GM23338 (cell line): Measurements from ENCODE around the gene LEAP2.

Experiments
- CREB1 ChIP-seq: fragments of 250-450 bp; sonication (Bioruptor Pico); IDR thresholded peaks from 2 replicates; pipeline ENCODE4 v1.5.0; 2020; ENCODE audit warnings: low read depth, mild to moderate bottlenecking, moderate library complexity
- CTCF ChIP-seq, 2 experiments: fragments of 200-600 bp in 1 of 2; sonication (generic) in 1 of 2; conservative IDR thresholded peaks; 2 replicates each; pipeline versions ENCODE4 v1.5.1 to v1.6.1; 2016 to 2017; ENCODE audit warnings: antibody characterized with exemption in 2 of 2, low read depth in 2 of 2, mild to moderate bottlenecking in 2 of 2, moderate library complexity in 1 of 2
- EZH2 ChIP-seq: fragments of 200-600 bp; sonication (generic); IDR thresholded peaks from one replicate; pipeline ENCODE4 v1.8.0; 2017; ENCODE audit warnings: antibody characterized with exemption, mild to moderate bottlenecking, low read depth; ENCODE audit not compliant: unreplicated experiment
- EZH2phosphoT487 ChIP-seq: fragments of 200-600 bp; sonication (generic); IDR thresholded peaks from one replicate; pipeline ENCODE4 v1.8.1; 2018; ENCODE audit warnings: antibody characterized with exemption; ENCODE audit not compliant: unreplicated experiment
- JUNB ChIP-seq: IDR thresholded peaks from one replicate; pipeline ENCODE4 v1.6.1; 2016; ENCODE audit warnings: antibody characterized with exemption; ENCODE audit not compliant: unreplicated experiment
- NANOG ChIP-seq: IDR thresholded peaks from 2 replicates; pipeline ENCODE4 v1.6.1; 2016; ENCODE audit warnings: antibody characterized with exemption, borderline replicate concordance
- POLR2AphosphoS5 ChIP-seq: IDR thresholded peaks from 2 replicates; pipeline ENCODE4 v1.6.1; 2016; ENCODE audit warnings: antibody characterized with exemption, low read depth
- STAT1 ChIP-seq: IDR thresholded peaks from one replicate; pipeline ENCODE4 v1.6.1; 2016; ENCODE audit warnings: antibody characterized with exemption; ENCODE audit not compliant: unreplicated experiment
- ZNF114 ChIP-seq: fragments of 250-450 bp; sonication (Bioruptor Pico); IDR thresholded peaks from 2 replicates; pipeline ENCODE4 v1.5.0; 2020; ENCODE audit warnings: mild to moderate bottlenecking, moderate library complexity
- ZNF331 ChIP-seq: fragments of 250-450 bp; sonication (Bioruptor Pico); IDR thresholded peaks from 2 replicates; pipeline ENCODE4 v1.5.0; 2020; ENCODE audit warnings: low read depth, mild to moderate bottlenecking, moderate library complexity
- TF ChIP-seq, protein P1 (sequence below): IDR thresholded peaks from one replicate; pipeline ENCODE4 v1.6.1; 2018; ENCODE audit warnings: antibody characterized with exemption; ENCODE audit not compliant: unreplicated experiment
- TF ChIP-seq, protein P2 (sequence below): fragments of 250-450 bp; sonication (Bioruptor Pico); IDR thresholded peaks from 2 replicates; pipeline ENCODE4 v1.5.0; 2020; ENCODE audit warnings: mild to moderate bottlenecking, moderate library complexity

DNA sequence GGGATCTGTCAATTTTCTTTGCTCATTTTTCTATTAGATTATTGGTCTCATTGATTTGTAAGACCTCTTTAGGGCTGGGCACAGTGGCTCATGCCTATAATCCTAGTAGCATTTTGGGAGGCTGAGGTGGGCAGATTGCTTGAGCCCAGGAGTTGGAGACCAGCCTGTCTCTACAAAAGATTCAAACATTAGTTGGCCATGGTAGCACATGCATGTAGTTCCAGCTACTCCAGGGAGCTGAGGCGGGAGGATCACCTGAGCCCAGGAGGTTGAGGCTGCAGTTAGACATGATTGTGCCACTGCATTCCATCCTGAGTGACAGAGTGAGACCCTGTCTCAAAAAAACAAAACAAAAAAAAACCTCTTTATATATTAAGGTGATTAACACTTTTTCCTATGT, 36.6 kb upstream of the LEAP2 start:
- TF ChIP-seq CTCF (conservative IDR thresholded peaks at IDR 0.05; ENCODE audit: low read depth in 2 of 2) = no peak
- TF ChIP-seq EZH2 = no peak
- no peak for TF ChIP-seq NANOG
- TF ChIP-seq, protein P1, sequence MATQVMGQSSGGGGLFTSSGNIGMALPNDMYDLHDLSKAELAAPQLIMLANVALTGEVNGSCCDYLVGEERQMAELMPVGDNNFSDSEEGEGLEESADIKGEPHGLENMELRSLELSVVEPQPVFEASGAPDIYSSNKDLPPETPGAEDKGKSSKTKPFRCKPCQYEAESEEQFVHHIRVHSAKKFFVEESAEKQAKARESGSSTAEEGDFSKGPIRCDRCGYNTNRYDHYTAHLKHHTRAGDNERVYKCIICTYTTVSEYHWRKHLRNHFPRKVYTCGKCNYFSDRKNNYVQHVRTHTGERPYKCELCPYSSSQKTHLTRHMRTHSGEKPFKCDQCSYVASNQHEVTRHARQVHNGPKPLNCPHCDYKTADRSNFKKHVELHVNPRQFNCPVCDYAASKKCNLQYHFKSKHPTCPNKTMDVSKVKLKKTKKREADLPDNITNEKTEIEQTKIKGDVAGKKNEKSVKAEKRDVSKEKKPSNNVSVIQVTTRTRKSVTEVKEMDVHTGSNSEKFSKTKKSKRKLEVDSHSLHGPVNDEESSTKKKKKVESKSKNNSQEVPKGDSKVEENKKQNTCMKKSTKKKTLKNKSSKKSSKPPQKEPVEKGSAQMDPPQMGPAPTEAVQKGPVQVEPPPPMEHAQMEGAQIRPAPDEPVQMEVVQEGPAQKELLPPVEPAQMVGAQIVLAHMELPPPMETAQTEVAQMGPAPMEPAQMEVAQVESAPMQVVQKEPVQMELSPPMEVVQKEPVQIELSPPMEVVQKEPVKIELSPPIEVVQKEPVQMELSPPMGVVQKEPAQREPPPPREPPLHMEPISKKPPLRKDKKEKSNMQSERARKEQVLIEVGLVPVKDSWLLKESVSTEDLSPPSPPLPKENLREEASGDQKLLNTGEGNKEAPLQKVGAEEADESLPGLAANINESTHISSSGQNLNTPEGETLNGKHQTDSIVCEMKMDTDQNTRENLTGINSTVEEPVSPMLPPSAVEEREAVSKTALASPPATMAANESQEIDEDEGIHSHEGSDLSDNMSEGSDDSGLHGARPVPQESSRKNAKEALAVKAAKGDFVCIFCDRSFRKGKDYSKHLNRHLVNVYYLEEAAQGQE = no peak
- TF ChIP-seq EZH2phosphoT487 = no peak
- TF ChIP-seq POLR2AphosphoS5 = no peak
- TF ChIP-seq ZNF114 (CRISPR knock-in tag) = no peak
- TF ChIP-seq CREB1 (CRISPR knock-in tag) = no peak
- no peak for TF ChIP-seq STAT1
- TF ChIP-seq JUNB = no peak
- no peak for TF ChIP-seq ZNF331 (CRISPR knock-in tag)
- TF ChIP-seq, protein P2, sequence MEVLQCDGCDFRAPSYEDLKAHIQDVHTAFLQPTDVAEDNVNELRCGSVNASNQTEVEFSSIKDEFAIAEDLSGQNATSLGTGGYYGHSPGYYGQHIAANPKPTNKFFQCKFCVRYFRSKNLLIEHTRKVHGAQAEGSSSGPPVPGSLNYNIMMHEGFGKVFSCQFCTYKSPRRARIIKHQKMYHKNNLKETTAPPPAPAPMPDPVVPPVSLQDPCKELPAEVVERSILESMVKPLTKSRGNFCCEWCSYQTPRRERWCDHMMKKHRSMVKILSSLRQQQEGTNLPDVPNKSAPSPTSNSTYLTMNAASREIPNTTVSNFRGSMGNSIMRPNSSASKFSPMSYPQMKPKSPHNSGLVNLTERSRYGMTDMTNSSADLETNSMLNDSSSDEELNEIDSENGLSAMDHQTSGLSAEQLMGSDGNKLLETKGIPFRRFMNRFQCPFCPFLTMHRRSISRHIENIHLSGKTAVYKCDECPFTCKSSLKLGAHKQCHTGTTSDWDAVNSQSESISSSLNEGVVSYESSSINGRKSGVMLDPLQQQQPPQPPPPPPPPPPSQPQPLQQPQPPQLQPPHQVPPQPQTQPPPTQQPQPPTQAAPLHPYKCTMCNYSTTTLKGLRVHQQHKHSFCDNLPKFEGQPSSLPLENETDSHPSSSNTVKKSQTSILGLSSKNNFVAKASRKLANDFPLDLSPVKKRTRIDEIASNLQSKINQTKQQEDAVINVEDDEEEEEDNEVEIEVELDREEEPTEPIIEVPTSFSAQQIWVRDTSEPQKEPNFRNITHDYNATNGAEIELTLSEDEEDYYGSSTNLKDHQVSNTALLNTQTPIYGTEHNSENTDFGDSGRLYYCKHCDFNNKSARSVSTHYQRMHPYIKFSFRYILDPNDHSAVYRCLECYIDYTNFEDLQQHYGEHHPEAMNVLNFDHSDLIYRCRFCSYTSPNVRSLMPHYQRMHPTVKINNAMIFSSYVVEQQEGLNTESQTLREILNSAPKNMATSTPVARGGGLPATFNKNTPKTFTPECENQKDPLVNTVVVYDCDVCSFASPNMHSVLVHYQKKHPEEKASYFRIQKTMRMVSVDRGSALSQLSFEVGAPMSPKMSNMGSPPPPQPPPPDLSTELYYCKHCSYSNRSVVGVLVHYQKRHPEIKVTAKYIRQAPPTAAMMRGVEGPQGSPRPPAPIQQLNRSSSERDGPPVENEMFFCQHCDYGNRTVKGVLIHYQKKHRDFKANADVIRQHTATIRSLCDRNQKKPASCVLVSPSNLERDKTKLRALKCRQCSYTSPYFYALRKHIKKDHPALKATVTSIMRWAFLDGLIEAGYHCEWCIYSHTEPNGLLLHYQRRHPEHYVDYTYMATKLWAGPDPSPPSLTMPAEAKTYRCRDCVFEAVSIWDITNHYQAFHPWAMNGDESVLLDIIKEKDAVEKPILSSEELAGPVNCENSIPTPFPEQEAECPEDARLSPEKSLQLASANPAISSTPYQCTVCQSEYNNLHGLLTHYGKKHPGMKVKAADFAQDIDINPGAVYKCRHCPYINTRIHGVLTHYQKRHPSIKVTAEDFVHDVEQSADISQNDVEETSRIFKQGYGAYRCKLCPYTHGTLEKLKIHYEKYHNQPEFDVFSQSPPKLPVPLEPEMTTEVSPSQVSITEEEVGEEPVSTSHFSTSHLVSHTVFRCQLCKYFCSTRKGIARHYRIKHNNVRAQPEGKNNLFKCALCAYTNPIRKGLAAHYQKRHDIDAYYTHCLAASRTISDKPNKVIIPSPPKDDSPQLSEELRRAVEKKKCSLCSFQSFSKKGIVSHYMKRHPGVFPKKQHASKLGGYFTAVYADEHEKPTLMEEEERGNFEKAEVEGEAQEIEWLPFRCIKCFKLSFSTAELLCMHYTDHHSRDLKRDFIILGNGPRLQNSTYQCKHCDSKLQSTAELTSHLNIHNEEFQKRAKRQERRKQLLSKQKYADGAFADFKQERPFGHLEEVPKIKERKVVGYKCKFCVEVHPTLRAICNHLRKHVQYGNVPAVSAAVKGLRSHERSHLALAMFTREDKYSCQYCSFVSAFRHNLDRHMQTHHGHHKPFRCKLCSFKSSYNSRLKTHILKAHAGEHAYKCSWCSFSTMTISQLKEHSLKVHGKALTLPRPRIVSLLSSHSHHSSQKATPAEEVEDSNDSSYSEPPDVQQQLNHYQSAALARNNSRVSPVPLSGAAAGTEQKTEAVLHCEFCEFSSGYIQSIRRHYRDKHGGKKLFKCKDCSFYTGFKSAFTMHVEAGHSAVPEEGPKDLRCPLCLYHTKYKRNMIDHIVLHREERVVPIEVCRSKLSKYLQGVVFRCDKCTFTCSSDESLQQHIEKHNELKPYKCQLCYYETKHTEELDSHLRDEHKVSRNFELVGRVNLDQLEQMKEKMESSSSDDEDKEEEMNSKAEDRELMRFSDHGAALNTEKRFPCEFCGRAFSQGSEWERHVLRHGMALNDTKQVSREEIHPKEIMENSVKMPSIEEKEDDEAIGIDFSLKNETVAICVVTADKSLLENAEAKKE (CRISPR knock-in tag) = no peak
